Right atrium auricular region (tissue), 2 donors: Measurements from ENCODE around the gene RHBDF1. TPM values are rescaled to one million over a fixed set of nuclear protein-coding genes. Genes with fewer than 3 reads are reported as not detected.
"Not testable (repeated sequence)": the region's sequence is repeated elsewhere in the genome, so short reads cannot be mapped to it uniquely, and the experiment has no call there.

Experiments
- DNase-seq: peaks from one replicate; pipeline ENCODE4 v3.0.0-alpha.2; 2019; ENCODE audit warnings: low spot score
- H3K27ac ChIP-seq, 2 donors: fragments of 200-600 bp; sonication (generic); 1 replicate in 1 of 2; 2 replicates in 1 of 2; pipeline ENCODE4 v1.5.1; 2016 to 2019
- H3K27me3 ChIP-seq, 2 donors: fragments of 200-600 bp; sonication (generic); one replicate each; pipeline versions ENCODE4 v1.5.1 to v1.6.0; 2017 to 2019
- H3K36me3 ChIP-seq: fragments of 200-600 bp; sonication (generic); one replicate; pipeline ENCODE4 v1.5.1; 2016
- H3K4me1 ChIP-seq, 2 donors: fragments of 200-600 bp; sonication (generic); one replicate each; pipeline versions ENCODE4 v1.5.1 to v1.6.0; 2017 to 2019
- H3K4me3 ChIP-seq, 2 donors: fragments of 200-600 bp; sonication (generic); 1 replicate in 1 of 2; 2 replicates in 1 of 2; pipeline ENCODE4 v1.5.1; 2017 to 2019; ENCODE audit warnings: mild to moderate bottlenecking in 1 of 2, moderate library complexity in 1 of 2
- H3K9me3 ChIP-seq, 2 donors: fragments of 200-600 bp; sonication (generic); one replicate each; pipeline ENCODE4 v1.5.1; 2019
- total RNA-seq, 2 donors: library from RNA; depleted of rRNA; stranded (reverse); fragments of >200 nt; gene quantifications; one replicate each; pipeline ENCODE4 v1.1.0, GENCODE V29; 2016
- TF ChIP-seq, protein P1 (sequence below), 2 donors: fragments of 200-600 bp; sonication (generic); IDR thresholded peaks; one replicate each; pipeline ENCODE4 v1.5.1; 2019; ENCODE audit warnings: antibody characterized with exemption in 2 of 2

The RHBDF1 gene
- total RNA-seq, 2 donors from 2014 or later, result 12.0 to 25.4 TPM

DNA sequence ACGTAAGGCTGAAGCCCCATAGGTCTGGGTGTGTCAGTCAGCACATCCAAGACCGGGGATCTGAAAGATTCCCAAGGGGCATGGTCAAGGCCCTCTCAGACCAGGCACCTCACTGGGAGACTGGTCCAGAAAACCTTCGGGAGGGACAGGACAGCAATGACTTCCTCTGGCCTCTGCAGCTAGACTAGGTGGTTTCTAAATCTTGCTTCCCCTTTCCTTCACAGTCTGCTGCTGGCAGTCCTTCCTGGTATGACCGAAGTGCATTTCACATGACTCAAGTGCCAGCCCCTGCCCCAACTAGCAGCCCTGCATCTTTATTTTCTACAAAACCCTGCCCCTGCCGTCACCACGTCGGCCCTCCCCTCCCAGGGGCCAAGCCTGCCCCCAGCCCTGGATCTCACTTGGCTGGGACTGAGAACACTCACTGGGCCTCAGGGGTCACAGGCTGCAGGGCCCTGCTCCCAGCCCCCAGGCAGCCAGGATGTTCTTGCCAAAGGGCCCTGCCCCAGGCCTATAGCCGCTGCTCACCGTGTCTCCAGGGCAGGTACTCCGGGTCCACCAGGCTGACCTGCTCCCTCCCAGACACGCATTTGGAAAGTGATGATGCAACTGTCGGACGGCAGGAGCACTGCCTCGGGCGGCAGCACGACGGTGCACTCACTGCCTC lies 37.3 kb downstream of the RHBDF1 start:
- no peak overlapping the region for H3K27ac ChIP-seq
- H3K36me3 ChIP-seq, result no peaks in the 10 kb centered on the region
- no peaks in the 10 kb centered on the region for H3K27me3 ChIP-seq
- TF ChIP-seq, protein P1, sequence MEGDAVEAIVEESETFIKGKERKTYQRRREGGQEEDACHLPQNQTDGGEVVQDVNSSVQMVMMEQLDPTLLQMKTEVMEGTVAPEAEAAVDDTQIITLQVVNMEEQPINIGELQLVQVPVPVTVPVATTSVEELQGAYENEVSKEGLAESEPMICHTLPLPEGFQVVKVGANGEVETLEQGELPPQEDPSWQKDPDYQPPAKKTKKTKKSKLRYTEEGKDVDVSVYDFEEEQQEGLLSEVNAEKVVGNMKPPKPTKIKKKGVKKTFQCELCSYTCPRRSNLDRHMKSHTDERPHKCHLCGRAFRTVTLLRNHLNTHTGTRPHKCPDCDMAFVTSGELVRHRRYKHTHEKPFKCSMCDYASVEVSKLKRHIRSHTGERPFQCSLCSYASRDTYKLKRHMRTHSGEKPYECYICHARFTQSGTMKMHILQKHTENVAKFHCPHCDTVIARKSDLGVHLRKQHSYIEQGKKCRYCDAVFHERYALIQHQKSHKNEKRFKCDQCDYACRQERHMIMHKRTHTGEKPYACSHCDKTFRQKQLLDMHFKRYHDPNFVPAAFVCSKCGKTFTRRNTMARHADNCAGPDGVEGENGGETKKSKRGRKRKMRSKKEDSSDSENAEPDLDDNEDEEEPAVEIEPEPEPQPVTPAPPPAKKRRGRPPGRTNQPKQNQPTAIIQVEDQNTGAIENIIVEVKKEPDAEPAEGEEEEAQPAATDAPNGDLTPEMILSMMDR (IDR thresholded peaks at IDR 0.05), result no peak
- H3K9me3 ChIP-seq, result no peaks in the 10 kb centered on the region
- H3K4me1 ChIP-seq, result no peaks in the 10 kb centered on the region
- no peak for DNase-seq
- no peak overlapping the region for H3K4me3 ChIP-seq

DNA sequence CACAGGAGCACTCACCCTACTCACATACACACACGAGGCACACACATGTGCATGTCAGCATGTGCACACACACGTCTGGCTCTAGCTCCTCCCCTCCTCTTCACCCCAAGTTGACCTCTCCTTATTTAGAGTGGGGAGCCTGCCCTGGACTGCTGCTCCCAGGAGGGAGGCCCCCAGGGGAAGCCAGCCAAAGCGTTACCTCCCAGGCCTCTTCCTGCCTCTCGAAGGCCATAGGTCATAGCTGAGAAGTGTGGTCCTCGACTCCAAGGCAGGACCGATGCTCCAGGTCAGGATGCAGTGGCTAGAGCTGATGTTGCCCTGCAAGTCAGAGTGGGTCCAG lies 37.8 kb downstream of the RHBDF1 start:
- Histone ChIP-seq H3K36me3 (no peaks in the 10 kb centered on the region), H3K27ac (no peak overlapping the region)
- TF ChIP-seq, protein P1 (IDR thresholded peaks at IDR 0.05), result no peak

DNA sequence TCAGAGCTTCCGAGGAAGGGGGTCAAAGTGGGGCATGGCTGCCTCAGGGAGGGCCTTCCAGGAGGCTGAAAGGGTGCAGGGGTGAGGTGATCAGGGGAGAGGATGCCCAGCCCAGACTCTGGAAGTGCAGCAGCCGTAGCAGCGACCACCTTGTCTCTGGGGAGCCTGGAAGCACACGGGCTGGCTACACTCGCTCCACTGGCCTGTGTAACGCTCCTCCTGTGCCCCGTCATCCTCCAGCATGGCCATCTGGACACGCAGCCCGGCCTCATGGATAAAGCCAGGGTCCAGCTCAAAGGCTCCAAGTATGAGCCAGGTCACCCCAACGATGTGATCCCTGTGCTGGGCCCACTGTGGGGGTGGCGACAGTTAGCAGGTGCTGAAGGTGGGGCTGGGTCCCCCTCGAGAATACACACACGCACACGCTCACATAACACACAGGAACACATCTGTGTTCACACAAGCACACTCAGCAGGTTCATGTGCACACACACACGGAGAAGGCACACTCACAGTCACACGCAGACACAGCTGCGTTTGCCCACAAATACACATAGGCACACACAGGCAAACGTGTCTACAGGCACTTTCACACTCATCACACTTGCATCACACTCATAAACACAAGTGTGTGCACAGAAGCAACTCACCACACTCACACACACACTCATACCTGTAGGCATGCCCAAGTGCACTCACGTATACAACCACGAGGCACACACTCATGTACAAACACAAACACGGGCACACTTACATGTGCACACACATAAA lies 38.4 kb downstream of the RHBDF1 start:
- TF ChIP-seq, protein P1 (IDR thresholded peaks at IDR 0.05), result no peak
- H3K36me3 ChIP-seq, result no peaks in the 10 kb centered on the region
- no peak overlapping the region for H3K4me3 ChIP-seq
- DNase-seq, result no peak
- no peaks in the 10 kb centered on the region for H3K27me3 ChIP-seq
- no peak overlapping the region for H3K27ac ChIP-seq
- H3K4me1 ChIP-seq, result no peaks in the 10 kb centered on the region
- no peaks in the 10 kb centered on the region for H3K9me3 ChIP-seq

More for the DNA sequence above, 37.8 kb downstream of the RHBDF1 start:
- Histone ChIP-seq H3K4me1 (no peaks in the 10 kb centered on the region), H3K27me3 (no peaks in the 10 kb centered on the region), H3K4me3 (no peak overlapping the region), H3K9me3 (no peaks in the 10 kb centered on the region)
- no peak for DNase-seq

DNA sequence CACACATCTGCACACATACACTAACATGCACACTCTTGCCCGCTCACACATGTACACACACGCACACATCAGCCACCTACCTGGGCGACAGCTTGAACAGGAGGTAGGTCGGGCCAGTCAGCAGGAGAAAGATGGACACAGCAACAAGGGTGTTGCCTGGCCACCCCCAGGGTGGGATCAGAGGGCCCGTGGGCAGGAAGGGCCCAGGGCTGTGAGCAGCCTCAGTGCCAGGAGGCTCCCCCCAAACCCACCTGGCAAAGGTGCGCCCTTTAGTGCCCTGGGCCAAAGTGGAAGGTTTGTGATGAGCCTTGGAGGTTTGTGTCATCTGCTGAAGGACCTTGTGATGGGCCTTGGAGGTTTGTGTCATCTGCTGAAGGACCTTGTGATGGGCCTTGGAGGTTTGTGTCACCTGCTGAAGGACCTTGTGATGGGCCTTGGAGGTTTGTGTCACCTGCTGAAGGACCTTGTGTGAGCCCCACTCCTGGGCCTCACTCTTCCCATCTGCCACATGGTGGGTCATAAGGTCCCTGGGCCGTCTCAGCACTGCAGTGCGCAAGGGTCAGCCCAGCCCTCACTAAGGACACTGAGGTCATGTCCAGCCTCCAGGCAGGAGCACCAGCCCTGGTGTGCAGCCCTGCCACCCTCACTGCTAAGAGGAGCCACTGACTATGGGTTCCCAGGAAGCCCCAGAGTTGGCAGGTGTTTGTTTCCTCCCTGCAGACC lies 39.1 kb downstream of the RHBDF1 start:
- not testable (repeated sequence) for H3K36me3 ChIP-seq, DNase-seq

DNA sequence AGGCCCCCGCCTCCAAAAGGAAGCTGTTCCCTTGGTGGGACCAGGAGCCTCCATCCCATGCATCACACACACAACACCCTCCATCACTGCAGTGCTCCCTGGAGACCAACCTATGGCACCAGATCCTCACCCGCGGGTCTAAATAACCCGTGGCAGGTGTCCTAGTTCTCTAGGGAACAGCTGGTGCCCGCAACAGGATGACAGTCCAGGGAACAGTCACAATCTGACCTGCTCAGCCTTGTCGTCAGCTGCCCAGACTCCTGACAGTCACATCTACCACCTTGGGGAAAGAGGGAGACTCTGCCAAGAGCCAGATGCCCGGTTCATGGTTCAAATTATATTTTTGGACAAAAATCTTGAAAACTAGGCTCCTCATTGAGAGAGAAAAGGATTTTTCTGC lies 41.8 kb downstream of the RHBDF1 start:
- H3K27me3 ChIP-seq, H3K4me3 ChIP-seq, H3K27ac ChIP-seq, H3K36me3 ChIP-seq, H3K4me1 ChIP-seq, DNase-seq, H3K9me3 ChIP-seq: not testable (repeated sequence)

More for the DNA sequence above, 39.1 kb downstream of the RHBDF1 start:
- H3K27me3 ChIP-seq, H3K9me3 ChIP-seq, H3K4me1 ChIP-seq, H3K4me3 ChIP-seq, H3K27ac ChIP-seq: not testable (repeated sequence)

DNA sequence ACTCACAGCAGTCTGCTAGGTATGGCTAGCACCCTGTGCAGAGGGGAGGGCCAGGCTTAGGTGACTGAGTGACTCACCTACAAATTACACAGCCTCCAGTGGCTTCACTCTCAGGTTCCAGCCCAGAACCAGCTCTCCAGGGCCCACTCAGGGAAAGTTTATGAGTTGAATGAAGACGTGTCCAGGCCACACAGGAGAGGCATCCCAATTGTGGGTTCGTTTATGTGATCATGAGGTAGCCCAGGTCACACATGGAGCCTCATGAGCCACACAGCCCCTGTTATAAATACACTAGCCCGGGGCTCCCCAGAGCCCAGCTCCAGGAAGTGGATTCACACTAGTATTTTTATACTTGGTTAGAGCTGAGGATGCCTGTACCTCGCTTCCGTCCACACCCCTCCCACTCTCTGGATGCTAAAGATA lies 46.5 kb downstream of the RHBDF1 start:
- DNase-seq, H3K4me1 ChIP-seq, H3K27me3 ChIP-seq, H3K4me3 ChIP-seq, H3K27ac ChIP-seq, H3K9me3 ChIP-seq, H3K36me3 ChIP-seq: not testable (repeated sequence)

DNA sequence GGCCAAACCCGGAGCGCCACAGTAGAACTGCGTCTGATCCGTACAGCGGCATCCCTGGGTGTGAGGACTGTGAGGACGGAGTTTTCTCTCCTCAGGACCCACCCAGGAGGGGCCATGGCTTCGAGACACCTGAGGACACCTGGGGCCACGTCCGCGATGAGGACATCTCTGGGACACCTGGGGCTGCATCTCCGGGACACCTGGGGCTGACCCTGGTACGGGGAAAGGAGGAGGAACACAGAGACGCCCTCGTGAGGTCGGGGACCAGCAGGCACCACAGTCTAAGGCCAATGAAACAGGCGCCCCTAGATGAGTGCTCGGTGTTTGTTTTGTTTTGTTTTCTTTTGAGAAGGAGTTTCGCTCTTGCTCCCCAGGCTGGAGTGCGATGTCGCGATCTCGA lies 48.3 kb downstream of the RHBDF1 start:
- DNase-seq, H3K27me3 ChIP-seq, H3K4me1 ChIP-seq, H3K4me3 ChIP-seq, H3K36me3 ChIP-seq, H3K9me3 ChIP-seq, H3K27ac ChIP-seq: not testable (repeated sequence)

DNA sequence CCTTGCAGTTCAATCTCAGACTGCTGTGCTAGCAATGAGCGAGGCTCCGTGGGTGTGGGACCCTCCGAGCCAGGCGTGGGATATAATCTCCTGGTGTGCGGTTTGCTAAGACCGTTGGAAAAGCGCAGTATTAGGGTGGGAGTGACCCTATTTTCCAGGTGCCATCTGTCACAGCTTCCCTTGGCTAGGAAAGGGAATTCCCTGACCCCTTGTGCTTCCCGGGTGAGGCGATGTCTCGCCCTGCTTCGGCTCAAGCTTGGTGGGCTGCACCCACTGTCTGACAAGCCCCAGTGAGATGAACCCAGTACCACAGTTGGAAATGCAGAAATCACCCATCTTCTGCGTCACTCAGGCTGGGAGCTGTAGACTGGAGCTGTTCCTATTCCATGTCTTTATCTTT lies 51.5 kb downstream of the RHBDF1 start:
- H3K4me3 ChIP-seq, H3K4me1 ChIP-seq, H3K27me3 ChIP-seq, H3K27ac ChIP-seq, H3K9me3 ChIP-seq, H3K36me3 ChIP-seq, DNase-seq: not testable (repeated sequence)

DNA sequence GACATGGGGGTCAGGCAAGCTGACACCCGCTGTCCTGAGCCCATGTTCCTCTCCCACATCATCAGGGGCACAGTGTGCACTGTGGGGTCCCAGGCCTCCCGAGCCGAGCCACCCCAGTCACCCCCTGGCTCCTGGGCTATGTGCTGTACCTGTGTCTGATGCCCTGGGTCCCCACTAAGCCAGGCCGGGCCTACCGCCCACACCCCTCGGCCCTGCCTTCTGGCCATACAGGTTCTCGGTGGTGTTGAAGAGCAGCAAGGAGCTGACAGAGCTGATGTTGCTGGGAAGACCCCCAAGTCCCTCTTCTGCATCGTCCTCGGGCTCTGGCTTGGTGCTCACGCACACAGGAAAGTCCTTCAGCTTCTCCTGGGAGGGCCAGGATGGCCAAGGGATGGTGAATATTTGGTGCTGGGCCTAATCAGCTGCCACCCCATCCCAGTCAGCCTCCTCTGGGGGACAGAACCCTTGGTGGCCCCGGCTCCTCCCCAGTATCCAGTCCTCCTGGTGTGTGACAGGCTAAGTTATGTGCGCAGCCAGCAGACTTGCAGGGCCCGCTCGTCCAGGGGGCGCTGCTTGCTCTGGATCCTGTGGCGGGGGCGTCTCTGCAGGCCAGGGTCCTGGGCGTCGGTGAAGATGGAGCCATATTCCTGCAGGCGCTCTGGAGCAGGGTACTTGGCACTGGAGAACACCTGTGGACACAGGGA lies 55.2 kb downstream of the RHBDF1 start:
- not testable (repeated sequence) for DNase-seq, H3K4me3 ChIP-seq, H3K27ac ChIP-seq, H3K27me3 ChIP-seq, H3K4me1 ChIP-seq, H3K36me3 ChIP-seq, H3K9me3 ChIP-seq
